Effector memory CD8-positive, alpha-beta T cell (primary cell): ENCODE measurements around the gene TUT7.

ENCODE experiments used
- ATAC-seq: fragments of 150-1000 bp; cut with Tn5 transposase; replicated peaks from 2 replicates; pipeline ENCODE4 v1.10.0; 2021; ENCODE audit warnings: mild to moderate bottlenecking, moderate library complexity
- DNase-seq, 3 experiments: peaks; one replicate each; pipeline ENCODE4 v3.0.0; 2021
- H3K27ac Mint-ChIP-seq, 2 donors: one replicate each; pipeline ENCODE4 v1.8.0; 2022; ENCODE audit warnings: mild to moderate bottlenecking in 2 of 2, mixed read lengths in 2 of 2, moderate library complexity in 2 of 2
- H3K27me3 Mint-ChIP-seq, 2 donors: one replicate each; pipeline ENCODE4 v1.8.0; 2022; ENCODE audit warnings: mixed read lengths in 2 of 2
- H3K36me3 Mint-ChIP-seq: one replicate; pipeline ENCODE4 v1.8.0; 2022; ENCODE audit warnings: mild to moderate bottlenecking, moderate library complexity, mixed read lengths; ENCODE audit not compliant: insufficient read depth
- H3K4me1 Mint-ChIP-seq, 2 donors: one replicate each; pipeline ENCODE4 v1.8.0; 2022; ENCODE audit warnings: low read depth in 2 of 2, mixed read lengths in 2 of 2
- H3K4me3 Mint-ChIP-seq, 2 donors: one replicate each; pipeline ENCODE4 v1.8.0; 2022; ENCODE audit warnings: mild to moderate bottlenecking in 2 of 2, mixed read lengths in 2 of 2, moderate library complexity in 2 of 2
- H3K9me3 Mint-ChIP-seq, 2 donors: one replicate each; pipeline ENCODE4 v1.8.0; 2022; ENCODE audit warnings: mixed read lengths in 2 of 2

TUT7 gene

DNA sequence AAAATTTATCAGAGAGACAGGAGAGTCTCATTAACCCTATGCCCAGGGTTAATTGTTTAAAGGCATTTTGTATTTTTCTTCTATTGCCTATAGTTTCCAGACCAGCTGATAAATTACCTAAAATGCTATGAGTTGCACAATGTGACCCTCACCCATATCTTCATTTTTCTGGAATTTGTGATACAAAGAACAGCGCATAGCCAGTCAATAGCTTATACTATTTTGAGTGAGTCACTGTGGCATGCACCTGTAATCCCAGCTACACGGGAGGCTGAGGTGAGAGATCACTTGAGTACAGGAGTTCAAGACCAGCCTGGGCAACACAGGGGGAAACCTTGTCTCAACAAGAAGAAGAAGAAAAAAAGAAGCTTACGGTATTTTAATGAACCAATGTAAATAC is 97.6 kb downstream of the TUT7 start:
- no peak overlapping the region for H3K27ac Mint-ChIP-seq
- DNase-seq = no peak
- H3K27me3 Mint-ChIP-seq = peaks cover 0 to 5% of the 10 kb centered on the region in 2 donors

GRCh38 chr9:86253577-86253976 is 100.6 kb downstream of the TUT7 start:
- no peak overlapping the region for H3K4me3 Mint-ChIP-seq
- no peak overlapping the region for H3K27ac Mint-ChIP-seq
- H3K4me1 Mint-ChIP-seq = peaks cover 0 to 4% of the 10 kb centered on the region in 2 donors
- ATAC-seq = no peak
- no peak for DNase-seq
- H3K9me3 Mint-ChIP-seq = peaks cover 0 to 2% of the 10 kb centered on the region in 2 donors
- H3K36me3 Mint-ChIP-seq = no peaks in the 10 kb centered on the region
- peaks cover 12 to 19% of the 10 kb centered on the region in 2 donors for H3K27me3 Mint-ChIP-seq

More for the DNA sequence above, 97.6 kb downstream of the TUT7 start:
- peaks cover 0 to 2% of the 10 kb centered on the region in 2 donors for H3K9me3 Mint-ChIP-seq
- ATAC-seq = no peak
- peaks cover 0 to 4% of the 10 kb centered on the region in 2 donors for H3K4me1 Mint-ChIP-seq
- H3K4me3 Mint-ChIP-seq = no peak overlapping the region
- H3K36me3 Mint-ChIP-seq = peaks cover 13% of the 10 kb centered on the region

DNA sequence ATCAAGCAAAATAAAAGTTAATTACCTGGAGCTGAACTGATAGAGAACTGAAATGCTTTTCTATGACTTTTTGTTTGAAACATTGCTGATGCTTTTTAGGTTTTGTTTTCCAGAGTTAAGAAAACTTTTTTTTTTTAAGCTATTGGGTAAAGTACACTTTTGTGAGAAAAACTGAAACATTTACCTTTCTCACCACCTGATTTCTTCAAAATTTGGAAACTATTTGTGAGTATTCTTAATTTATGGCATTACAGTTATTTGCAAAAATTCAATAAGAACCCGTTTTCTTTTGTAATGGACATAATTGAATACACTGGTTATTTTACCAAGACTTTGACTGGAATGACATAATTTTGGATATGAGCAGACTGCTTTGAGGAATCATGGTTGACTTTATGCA is 101.3 kb downstream of the TUT7 start:
- DNase-seq (no peak), ATAC-seq (no peak)
- H3K4me1 Mint-ChIP-seq = peaks cover 0 to 4% of the 10 kb centered on the region in 2 donors
- peaks cover 12 to 22% of the 10 kb centered on the region in 2 donors for H3K27me3 Mint-ChIP-seq
- H3K36me3 Mint-ChIP-seq = no peaks in the 10 kb centered on the region
- no peak overlapping the region for H3K27ac Mint-ChIP-seq
- H3K4me3 Mint-ChIP-seq = no peak overlapping the region
- peaks cover 0 to 2% of the 10 kb centered on the region in 2 donors for H3K9me3 Mint-ChIP-seq

- DNase-seq = no peak
- Mint-ChIP-seq H3K4me1 (no peaks in the 10 kb centered on the region), H3K27ac (no peak overlapping the region), H3K36me3 (no peaks in the 10 kb centered on the region), H3K27me3 (peaks cover 21 to 37% of the 10 kb centered on the region in 2 donors), H3K4me3 (no peak overlapping the region), H3K9me3 (peaks cover 0 to 2% of the 10 kb centered on the region in 2 donors)
- no peak for ATAC-seq
These were observed 104.1 kb downstream of the TUT7 start for GRCh38 chr9:86250123-86250522.

DNA sequence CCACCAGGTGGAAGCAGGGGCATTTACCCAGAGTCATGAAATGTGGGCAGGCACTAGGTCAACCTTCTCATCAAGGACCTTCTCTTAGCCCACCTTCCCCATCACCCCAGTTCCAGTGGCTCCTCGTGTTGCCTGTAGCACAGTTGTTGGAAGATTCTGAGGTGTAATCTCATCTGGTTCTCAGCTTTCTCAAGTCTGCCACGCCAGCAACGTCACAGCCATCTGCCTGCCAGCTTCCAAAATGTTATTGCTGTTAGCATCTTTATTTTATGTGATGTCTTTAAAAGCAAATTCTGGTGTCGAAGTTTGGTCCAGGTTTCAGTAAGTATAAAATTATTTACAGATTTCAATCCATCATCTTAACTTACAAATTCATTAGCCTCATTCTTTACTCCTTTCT is 105.5 kb downstream of the TUT7 start:
- H3K27me3 Mint-ChIP-seq = peaks cover 21 to 40% of the 10 kb centered on the region in 2 donors

GRCh38 chr9:86246752-86247161 is 107.5 kb downstream of the TUT7 start:
- H3K9me3 Mint-ChIP-seq = peaks cover 0 to 2% of the 10 kb centered on the region in 2 donors
- no peak overlapping the region for H3K27ac Mint-ChIP-seq
- ATAC-seq = no peak
- H3K36me3 Mint-ChIP-seq = no peaks in the 10 kb centered on the region
- no peak overlapping the region for H3K4me3 Mint-ChIP-seq
- no peak for DNase-seq
- H3K27me3 Mint-ChIP-seq = peaks cover 21 to 36% of the 10 kb centered on the region in 2 donors
- H3K4me1 Mint-ChIP-seq = no peaks in the 10 kb centered on the region

More for the DNA sequence above, 105.5 kb downstream of the TUT7 start:
- Mint-ChIP-seq H3K27ac (no peak overlapping the region), H3K9me3 (peaks cover 0 to 2% of the 10 kb centered on the region in 2 donors), H3K4me1 (no peaks in the 10 kb centered on the region), H3K36me3 (no peaks in the 10 kb centered on the region), H3K4me3 (no peak overlapping the region)
- ATAC-seq (no peak), DNase-seq (no peak)

DNA sequence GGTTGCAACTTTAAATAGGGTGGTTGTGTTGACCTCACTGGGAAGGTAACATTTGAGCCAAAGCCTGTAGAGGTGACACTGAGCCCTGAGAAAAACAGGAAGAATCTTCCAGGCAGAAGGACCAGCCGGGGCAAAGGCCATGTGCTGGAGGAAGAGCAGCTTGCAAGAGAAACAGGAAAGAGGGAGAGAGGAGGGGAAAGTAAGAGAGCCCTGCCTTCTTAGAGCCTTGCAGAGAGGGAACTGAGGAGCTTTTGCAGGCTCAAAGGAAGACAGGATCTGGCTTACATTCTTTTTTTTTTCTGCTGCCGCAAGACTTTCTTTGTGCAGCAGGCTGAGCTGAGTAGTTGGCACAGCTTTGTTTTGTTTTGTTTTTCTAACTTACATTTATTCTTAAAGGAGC is 112.1 kb downstream of the TUT7 start:
- Mint-ChIP-seq H3K36me3 (no peaks in the 10 kb centered on the region), H3K27me3 (peaks cover 5 to 9% of the 10 kb centered on the region in 2 donors), H3K4me3 (no peak overlapping the region), H3K27ac (no peak overlapping the region), H3K9me3 (no peaks in the 10 kb centered on the region), H3K4me1 (no peaks in the 10 kb centered on the region)
- DNase-seq (no peak), ATAC-seq (no peak)

DNA sequence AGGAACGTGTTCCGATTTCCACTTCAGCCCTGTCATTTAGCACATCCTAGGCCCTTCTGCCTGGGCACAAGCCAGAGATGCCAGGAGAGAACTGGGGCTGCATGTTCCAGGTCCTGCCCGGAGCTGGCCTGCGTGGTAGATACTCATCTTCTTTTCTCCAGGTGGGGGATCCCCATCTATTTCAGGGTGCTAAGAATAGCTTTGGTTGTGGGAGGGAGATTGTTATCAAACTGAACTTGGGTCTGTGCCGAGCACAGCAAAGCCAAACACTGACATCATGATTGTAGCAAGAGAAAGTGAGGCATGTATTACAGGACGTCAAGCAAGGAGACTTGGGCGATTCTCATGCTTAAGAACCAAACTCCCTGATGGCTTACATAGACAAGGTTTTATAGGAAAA is 113.0 kb downstream of the TUT7 start:
- no peak for DNase-seq
- H3K27ac Mint-ChIP-seq = no peak overlapping the region
- H3K4me1 Mint-ChIP-seq = no peaks in the 10 kb centered on the region
- H3K9me3 Mint-ChIP-seq = no peaks in the 10 kb centered on the region
- no peaks in the 10 kb centered on the region for H3K36me3 Mint-ChIP-seq
- ATAC-seq = no peak
- H3K4me3 Mint-ChIP-seq = no peak overlapping the region
- H3K27me3 Mint-ChIP-seq = peaks cover 0 to 9% of the 10 kb centered on the region in 2 donors

- Mint-ChIP-seq H3K9me3 (no peaks in the 10 kb centered on the region), H3K36me3 (no peaks in the 10 kb centered on the region), H3K27me3 (peaks cover 8 to 9% of the 10 kb centered on the region in 2 donors), H3K4me3 (no peak overlapping the region), H3K4me1 (no peaks in the 10 kb centered on the region), H3K27ac (no peak overlapping the region)
- ATAC-seq (no peak), DNase-seq (no peak)
These were observed 115.1 kb downstream of the TUT7 start for GRCh38 chr9:86238861-86239770.
